Measurements from ENCODE around the gene GNAQ. TPM values are rescaled to one million over a fixed set of nuclear protein-coding genes. Genes with fewer than 3 reads are reported as not detected.

The GNAQ gene
- total and polyA plus RNA-seq, 2 experiments from 2014 or later = 21.1 to 43.1 TPM

GRCh38 chr9:78070521-78070920 is 38.9 kb upstream of the GNAQ start (continued):
- TF ChIP-seq, protein P1, sequence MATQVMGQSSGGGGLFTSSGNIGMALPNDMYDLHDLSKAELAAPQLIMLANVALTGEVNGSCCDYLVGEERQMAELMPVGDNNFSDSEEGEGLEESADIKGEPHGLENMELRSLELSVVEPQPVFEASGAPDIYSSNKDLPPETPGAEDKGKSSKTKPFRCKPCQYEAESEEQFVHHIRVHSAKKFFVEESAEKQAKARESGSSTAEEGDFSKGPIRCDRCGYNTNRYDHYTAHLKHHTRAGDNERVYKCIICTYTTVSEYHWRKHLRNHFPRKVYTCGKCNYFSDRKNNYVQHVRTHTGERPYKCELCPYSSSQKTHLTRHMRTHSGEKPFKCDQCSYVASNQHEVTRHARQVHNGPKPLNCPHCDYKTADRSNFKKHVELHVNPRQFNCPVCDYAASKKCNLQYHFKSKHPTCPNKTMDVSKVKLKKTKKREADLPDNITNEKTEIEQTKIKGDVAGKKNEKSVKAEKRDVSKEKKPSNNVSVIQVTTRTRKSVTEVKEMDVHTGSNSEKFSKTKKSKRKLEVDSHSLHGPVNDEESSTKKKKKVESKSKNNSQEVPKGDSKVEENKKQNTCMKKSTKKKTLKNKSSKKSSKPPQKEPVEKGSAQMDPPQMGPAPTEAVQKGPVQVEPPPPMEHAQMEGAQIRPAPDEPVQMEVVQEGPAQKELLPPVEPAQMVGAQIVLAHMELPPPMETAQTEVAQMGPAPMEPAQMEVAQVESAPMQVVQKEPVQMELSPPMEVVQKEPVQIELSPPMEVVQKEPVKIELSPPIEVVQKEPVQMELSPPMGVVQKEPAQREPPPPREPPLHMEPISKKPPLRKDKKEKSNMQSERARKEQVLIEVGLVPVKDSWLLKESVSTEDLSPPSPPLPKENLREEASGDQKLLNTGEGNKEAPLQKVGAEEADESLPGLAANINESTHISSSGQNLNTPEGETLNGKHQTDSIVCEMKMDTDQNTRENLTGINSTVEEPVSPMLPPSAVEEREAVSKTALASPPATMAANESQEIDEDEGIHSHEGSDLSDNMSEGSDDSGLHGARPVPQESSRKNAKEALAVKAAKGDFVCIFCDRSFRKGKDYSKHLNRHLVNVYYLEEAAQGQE (IDR thresholded peaks at IDR 0.05; ENCODE audit: unreplicated experiment) = no peak
- no peak for TF ChIP-seq EZH2 (IDR thresholded peaks at IDR 0.05; ENCODE audit: low read depth, unreplicated experiment)

DNA sequence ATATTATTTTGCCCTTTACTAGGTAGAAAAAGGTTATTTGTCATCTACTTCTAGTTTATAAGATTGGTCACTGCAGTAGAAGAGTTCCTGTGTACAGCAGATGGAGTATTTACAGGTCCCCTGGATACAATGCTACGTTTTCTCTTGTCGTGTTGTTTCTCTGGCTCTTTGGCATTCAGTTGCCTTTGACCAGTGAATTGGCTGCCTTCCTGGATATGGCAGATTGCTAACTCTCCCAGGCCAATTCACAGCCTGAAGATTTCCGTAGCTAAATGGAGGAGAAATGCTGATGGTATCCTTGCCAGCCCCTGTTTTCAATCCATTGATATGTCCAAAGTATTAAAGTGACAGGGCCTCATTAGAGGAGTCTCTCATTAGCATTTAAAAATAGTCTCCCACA is 32.5 kb upstream of the GNAQ start:
- ATAC-seq = no peak
- Histone ChIP-seq H2AFZ (no peak overlapping the region), H3K27me3 (ENCODE audit: insufficient read depth) (no peaks in the 10 kb centered on the region), H3K9me2 (ENCODE audit: insufficient read depth) (peaks cover 12% of the 10 kb centered on the region), H3K27ac (ENCODE audit: low read depth) (no peak overlapping the region), H3K79me2 (replicated peaks; ENCODE audit: insufficient read depth) (no peaks in the 10 kb centered on the region), H3F3A (replicated peaks; ENCODE audit: low read depth) (no peaks in the 10 kb centered on the region), H4K20me1 (replicated peaks; ENCODE audit: insufficient read depth) (no peaks in the 10 kb centered on the region), H3K4me1 (ENCODE audit: insufficient read depth) (no peaks in the 10 kb centered on the region), H3K36me3 (ENCODE audit: insufficient read depth) (0 out of 2 replicates have a peak, but pooled peaks cover 9% of the 10 kb centered on the region), H3K4me3 (no peak overlapping the region), H3K4me2 (no peak overlapping the region)
- DNase-seq (ENCODE audit: low spot score) = no peak
- peaks cover 13% of the 10 kb centered on the region; the same call in 2 of the 3 replicates for H3K36me3 Mint-ChIP-seq (ENCODE audit: low read depth)
- H3K9me3 Mint-ChIP-seq = peaks cover 27% of the 10 kb centered on the region
- H3K4me3 Mint-ChIP-seq = no peak overlapping the region
- H3K4me1 Mint-ChIP-seq = no peaks in the 10 kb centered on the region
- H3K27ac Mint-ChIP-seq = no peak overlapping the region
- no peaks in the 10 kb centered on the region for H3K27me3 Mint-ChIP-seq (ENCODE audit: insufficient read depth, low read depth, poor library complexity)
- TF ChIP-seq NANOG (IDR thresholded peaks at IDR 0.05; ENCODE audit: borderline replicate concordance) = no peak
- no peak for TF ChIP-seq ZNF114 (CRISPR knock-in tag; IDR thresholded peaks at IDR 0.05)
- no peak for TF ChIP-seq EZH2 (IDR thresholded peaks at IDR 0.05; ENCODE audit: low read depth, unreplicated experiment)
- TF ChIP-seq, protein P2, sequence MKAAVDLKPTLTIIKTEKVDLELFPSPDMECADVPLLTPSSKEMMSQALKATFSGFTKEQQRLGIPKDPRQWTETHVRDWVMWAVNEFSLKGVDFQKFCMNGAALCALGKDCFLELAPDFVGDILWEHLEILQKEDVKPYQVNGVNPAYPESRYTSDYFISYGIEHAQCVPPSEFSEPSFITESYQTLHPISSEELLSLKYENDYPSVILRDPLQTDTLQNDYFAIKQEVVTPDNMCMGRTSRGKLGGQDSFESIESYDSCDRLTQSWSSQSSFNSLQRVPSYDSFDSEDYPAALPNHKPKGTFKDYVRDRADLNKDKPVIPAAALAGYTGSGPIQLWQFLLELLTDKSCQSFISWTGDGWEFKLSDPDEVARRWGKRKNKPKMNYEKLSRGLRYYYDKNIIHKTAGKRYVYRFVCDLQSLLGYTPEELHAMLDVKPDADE (IDR thresholded peaks at IDR 0.05) = no peak
- no peak for TF ChIP-seq POLR2AphosphoS5 (IDR thresholded peaks at IDR 0.05; ENCODE audit: low read depth)
- TF ChIP-seq EZH2phosphoT487 (IDR thresholded peaks at IDR 0.05; ENCODE audit: unreplicated experiment) = no peak
- TF ChIP-seq CTCF (conservative IDR thresholded peaks at IDR 0.05; ENCODE audit: low read depth in 2 of 2) = no peak
- no peak for TF ChIP-seq JUNB (IDR thresholded peaks at IDR 0.05; ENCODE audit: unreplicated experiment)
- TF ChIP-seq STAT1 (IDR thresholded peaks at IDR 0.05; ENCODE audit: unreplicated experiment) = no peak
- TF ChIP-seq ZNF331 (CRISPR knock-in tag; IDR thresholded peaks at IDR 0.05; ENCODE audit: low read depth) = no peak
- TF ChIP-seq, protein P3, sequence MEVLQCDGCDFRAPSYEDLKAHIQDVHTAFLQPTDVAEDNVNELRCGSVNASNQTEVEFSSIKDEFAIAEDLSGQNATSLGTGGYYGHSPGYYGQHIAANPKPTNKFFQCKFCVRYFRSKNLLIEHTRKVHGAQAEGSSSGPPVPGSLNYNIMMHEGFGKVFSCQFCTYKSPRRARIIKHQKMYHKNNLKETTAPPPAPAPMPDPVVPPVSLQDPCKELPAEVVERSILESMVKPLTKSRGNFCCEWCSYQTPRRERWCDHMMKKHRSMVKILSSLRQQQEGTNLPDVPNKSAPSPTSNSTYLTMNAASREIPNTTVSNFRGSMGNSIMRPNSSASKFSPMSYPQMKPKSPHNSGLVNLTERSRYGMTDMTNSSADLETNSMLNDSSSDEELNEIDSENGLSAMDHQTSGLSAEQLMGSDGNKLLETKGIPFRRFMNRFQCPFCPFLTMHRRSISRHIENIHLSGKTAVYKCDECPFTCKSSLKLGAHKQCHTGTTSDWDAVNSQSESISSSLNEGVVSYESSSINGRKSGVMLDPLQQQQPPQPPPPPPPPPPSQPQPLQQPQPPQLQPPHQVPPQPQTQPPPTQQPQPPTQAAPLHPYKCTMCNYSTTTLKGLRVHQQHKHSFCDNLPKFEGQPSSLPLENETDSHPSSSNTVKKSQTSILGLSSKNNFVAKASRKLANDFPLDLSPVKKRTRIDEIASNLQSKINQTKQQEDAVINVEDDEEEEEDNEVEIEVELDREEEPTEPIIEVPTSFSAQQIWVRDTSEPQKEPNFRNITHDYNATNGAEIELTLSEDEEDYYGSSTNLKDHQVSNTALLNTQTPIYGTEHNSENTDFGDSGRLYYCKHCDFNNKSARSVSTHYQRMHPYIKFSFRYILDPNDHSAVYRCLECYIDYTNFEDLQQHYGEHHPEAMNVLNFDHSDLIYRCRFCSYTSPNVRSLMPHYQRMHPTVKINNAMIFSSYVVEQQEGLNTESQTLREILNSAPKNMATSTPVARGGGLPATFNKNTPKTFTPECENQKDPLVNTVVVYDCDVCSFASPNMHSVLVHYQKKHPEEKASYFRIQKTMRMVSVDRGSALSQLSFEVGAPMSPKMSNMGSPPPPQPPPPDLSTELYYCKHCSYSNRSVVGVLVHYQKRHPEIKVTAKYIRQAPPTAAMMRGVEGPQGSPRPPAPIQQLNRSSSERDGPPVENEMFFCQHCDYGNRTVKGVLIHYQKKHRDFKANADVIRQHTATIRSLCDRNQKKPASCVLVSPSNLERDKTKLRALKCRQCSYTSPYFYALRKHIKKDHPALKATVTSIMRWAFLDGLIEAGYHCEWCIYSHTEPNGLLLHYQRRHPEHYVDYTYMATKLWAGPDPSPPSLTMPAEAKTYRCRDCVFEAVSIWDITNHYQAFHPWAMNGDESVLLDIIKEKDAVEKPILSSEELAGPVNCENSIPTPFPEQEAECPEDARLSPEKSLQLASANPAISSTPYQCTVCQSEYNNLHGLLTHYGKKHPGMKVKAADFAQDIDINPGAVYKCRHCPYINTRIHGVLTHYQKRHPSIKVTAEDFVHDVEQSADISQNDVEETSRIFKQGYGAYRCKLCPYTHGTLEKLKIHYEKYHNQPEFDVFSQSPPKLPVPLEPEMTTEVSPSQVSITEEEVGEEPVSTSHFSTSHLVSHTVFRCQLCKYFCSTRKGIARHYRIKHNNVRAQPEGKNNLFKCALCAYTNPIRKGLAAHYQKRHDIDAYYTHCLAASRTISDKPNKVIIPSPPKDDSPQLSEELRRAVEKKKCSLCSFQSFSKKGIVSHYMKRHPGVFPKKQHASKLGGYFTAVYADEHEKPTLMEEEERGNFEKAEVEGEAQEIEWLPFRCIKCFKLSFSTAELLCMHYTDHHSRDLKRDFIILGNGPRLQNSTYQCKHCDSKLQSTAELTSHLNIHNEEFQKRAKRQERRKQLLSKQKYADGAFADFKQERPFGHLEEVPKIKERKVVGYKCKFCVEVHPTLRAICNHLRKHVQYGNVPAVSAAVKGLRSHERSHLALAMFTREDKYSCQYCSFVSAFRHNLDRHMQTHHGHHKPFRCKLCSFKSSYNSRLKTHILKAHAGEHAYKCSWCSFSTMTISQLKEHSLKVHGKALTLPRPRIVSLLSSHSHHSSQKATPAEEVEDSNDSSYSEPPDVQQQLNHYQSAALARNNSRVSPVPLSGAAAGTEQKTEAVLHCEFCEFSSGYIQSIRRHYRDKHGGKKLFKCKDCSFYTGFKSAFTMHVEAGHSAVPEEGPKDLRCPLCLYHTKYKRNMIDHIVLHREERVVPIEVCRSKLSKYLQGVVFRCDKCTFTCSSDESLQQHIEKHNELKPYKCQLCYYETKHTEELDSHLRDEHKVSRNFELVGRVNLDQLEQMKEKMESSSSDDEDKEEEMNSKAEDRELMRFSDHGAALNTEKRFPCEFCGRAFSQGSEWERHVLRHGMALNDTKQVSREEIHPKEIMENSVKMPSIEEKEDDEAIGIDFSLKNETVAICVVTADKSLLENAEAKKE (CRISPR knock-in tag; IDR thresholded peaks at IDR 0.05) = no peak
- no peak for TF ChIP-seq CREB1 (CRISPR knock-in tag; IDR thresholded peaks at IDR 0.05; ENCODE audit: low read depth)
